HTERT RPE-1 (cell line): ENCODE data around the gene SLC35F4.

Experiments used
- in situ Hi-C: fragments of 300-500 bp; cut with MboI; formaldehyde crosslinking; loops from 4 replicates; pipeline ENCODE4 v1.14.3; 2020; ENCODE audit warnings: low sequenced_read_pairs

SLC35F4 gene

GRCh38 chr14:57641776-57642175 lies 224.1 kb downstream of the SLC35F4 start:
- in situ Hi-C loops: no loop called here

GRCh38 chr14:57640036-57640435 lies 225.9 kb downstream of the SLC35F4 start:
- in situ Hi-C loops: no loop called here

GRCh38 chr14:57637901-57638300 lies 228.0 kb downstream of the SLC35F4 start:
- in situ Hi-C loops: no loop called here

GRCh38 chr14:57634335-57634734 lies 231.6 kb downstream of the SLC35F4 start:
- in situ Hi-C loops: no loop called here

- in situ Hi-C loops: no loop called here
Observed at GRCh38 chr14:57632649-57633048, 233.2 kb downstream of the SLC35F4 start.

GRCh38 chr14:57617510-57617909 lies 248.4 kb downstream of the SLC35F4 start:
- in situ Hi-C loops: no loop called here

GRCh38 chr14:57612946-57613345 lies 252.9 kb downstream of the SLC35F4 start:
- in situ Hi-C loops: no loop called here

GRCh38 chr14:57611555-57612075 lies 254.3 kb downstream of the SLC35F4 start:
- in situ Hi-C loops: no loop called here

- in situ Hi-C loops: no loop called here
Observed at GRCh38 chr14:57610631-57611030, 255.3 kb downstream of the SLC35F4 start.

GRCh38 chr14:57609192-57610075 lies 256.5 kb downstream of the SLC35F4 start:
- in situ Hi-C loops: no loop called here

GRCh38 chr14:57607086-57607485 lies 258.8 kb downstream of the SLC35F4 start:
- in situ Hi-C loops: no loop called here

- in situ Hi-C loops: no loop called here
Observed at GRCh38 chr14:57583396-57583795, 282.5 kb downstream of the SLC35F4 start.

GRCh38 chr14:57582746-57583145 lies 283.1 kb downstream of the SLC35F4 start:
- in situ Hi-C loops: no loop called here

- in situ Hi-C loops: no loop called here
Observed at GRCh38 chr14:57578801-57579200, 287.1 kb downstream of the SLC35F4 start.

- in situ Hi-C loops: no loop called here
Observed at GRCh38 chr14:57576498-57576897, 289.4 kb downstream of the SLC35F4 start.

- in situ Hi-C loops: no loop called here
Observed at GRCh38 chr14:57575482-57575881, 290.4 kb downstream of the SLC35F4 start.

- in situ Hi-C loops: no loop called here
Observed at GRCh38 chr14:57574617-57575288, 291.1 kb downstream of the SLC35F4 start.

- in situ Hi-C loops: no loop called here
Observed at GRCh38 chr14:57573173-57573572, 292.7 kb downstream of the SLC35F4 start.

GRCh38 chr14:57568554-57568953 lies 297.3 kb downstream of the SLC35F4 start:
- in situ Hi-C loops: no loop called here

GRCh38 chr14:57567220-57567619 lies 298.7 kb downstream of the SLC35F4 start:
- in situ Hi-C loops: no loop called here

GRCh38 chr14:57560681-57561080 lies 305.2 kb downstream of the SLC35F4 start:
- in situ Hi-C loops: no loop called here

GRCh38 chr14:57559576-57559975 lies 306.3 kb downstream of the SLC35F4 start:
- in situ Hi-C loops: no loop called here
